ENCODE results near the gene REC8. TPM values are rescaled to one million over a fixed set of nuclear protein-coding genes. Genes with fewer than 3 reads are reported as not detected.

The REC8 gene
- total and polyA plus RNA-seq, 2 of the 13 experiments (the other 11 are each of a cell fraction or from before 2014, with no cell fraction given): 3.4 to 14.7 TPM

DNA sequence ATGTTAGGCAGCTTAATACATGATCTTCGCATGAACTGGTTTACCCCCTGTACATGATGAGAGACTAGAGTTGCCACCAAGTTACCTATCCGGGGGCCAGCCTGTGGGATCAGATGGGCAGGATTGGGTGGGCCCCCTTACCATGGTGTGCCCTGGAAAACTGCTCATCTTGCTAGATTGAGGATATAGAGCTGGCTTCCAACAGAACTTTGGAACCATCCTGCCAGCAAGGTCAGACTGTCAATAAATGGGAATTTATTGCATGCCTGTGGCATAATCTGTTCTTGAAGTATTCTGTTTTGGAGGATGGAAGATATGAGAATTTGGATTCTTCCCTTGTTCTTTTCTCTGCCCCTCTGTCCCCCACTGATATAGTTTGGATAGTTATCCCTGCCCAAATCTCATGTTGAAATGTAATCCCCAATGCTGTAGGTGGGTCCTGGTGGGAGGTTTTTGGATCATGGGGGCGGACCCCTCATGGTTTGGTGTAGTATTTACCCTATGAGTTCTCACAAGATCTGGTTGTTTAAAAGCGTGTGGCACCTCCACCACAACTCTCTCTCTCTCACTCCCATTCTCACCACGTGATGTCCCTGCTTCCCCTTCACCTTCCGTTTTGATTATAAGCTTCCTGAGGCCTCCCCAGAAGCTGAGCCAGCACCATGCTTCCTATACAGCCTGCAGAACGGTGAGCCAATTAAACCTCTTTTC lies 27.1 kb downstream of the REC8 start:
- no peak for DNase-seq (ENCODE audit: low spot score)
- ChIA-PET POLR2A (interaction anchor here (1.0 to 4.7 kb wide), 9 partner anchors 8 to 101 kb away, joined by 3 to 44 read pairs (median 5); partner anchors contain the start of genes CHMP4A, DCAF11, DHRS1 and EMC9), CTCF (ENCODE audit: low intra/inter-chr PET ratio, low total read pairs) (interaction anchor here (0.6 kb wide), 1 partner anchor 153 kb away, joined by 3 read pairs; no protein-coding TSS in a partner anchor)
- Histone ChIP-seq H2AFZ (ENCODE audit: low read length) (no peak overlapping the region), H4K20me1 (ENCODE audit: insufficient read depth, low read length) (no peaks in the 10 kb centered on the region), H3K9ac (ENCODE audit: insufficient read depth, low read depth, low read length) (peak overlapping the region; percentile 29; the same call in 1 of the 2 replicates), H3K9me3 (ENCODE audit: low read length) (no peaks in the 10 kb centered on the region), H3K27ac (ENCODE audit: extremely low read length, insufficient read depth, low read length) (peak overlapping the region; percentile 26), H3K79me2 (ENCODE audit: insufficient read depth, low read length) (peaks cover 33% of the 10 kb centered on the region), H3K4me3 (replicated peaks in 1 of 3; ENCODE audit: insufficient read depth in 1 of 3, low read depth in 2 of 3, low read length in 3 of 3) (no peak overlapping the region), H3K4me1 (ENCODE audit: insufficient read depth, low read length) (peaks cover 45% of the 10 kb centered on the region), H3K27me3 (ENCODE audit: control insufficient read depth in 1 of 2, insufficient read depth in 2 of 2, low read length in 2 of 2) (no peaks in the 10 kb centered on the region; a peak in 1 of 5 replicates), H3K4me2 (ENCODE audit: low read depth, low read length) (peak overlapping the region; percentile 35), H3K36me3 (replicated peaks in 1 of 2; ENCODE audit: control insufficient read depth in 1 of 2, insufficient read depth in 2 of 2, low read length in 2 of 2) (peaks cover 6% of the 10 kb centered on the region in 2 experiments; a peak in 2 of 5 replicates)
- ATAC-seq: no peak
- intact Hi-C loops (cut with micrococcal nuclease; ENCODE audit: unreplicated experiment): no loop called here
- in situ Hi-C loops (cut with HindIII; ENCODE audit: extremely low pct_ligation_motif_present, low pct_unique_long_range_greater_than_20kb): no loop called here
- 92% methylated on average over 7 of the region's 7 CpGs for WGBS (ENCODE audit: low lambda C conversion rate)
- BruUV-seq (replicated peaks): no TSS peak
- FAIRE-seq: no peak
- TF ChIP-seq, protein P1, sequence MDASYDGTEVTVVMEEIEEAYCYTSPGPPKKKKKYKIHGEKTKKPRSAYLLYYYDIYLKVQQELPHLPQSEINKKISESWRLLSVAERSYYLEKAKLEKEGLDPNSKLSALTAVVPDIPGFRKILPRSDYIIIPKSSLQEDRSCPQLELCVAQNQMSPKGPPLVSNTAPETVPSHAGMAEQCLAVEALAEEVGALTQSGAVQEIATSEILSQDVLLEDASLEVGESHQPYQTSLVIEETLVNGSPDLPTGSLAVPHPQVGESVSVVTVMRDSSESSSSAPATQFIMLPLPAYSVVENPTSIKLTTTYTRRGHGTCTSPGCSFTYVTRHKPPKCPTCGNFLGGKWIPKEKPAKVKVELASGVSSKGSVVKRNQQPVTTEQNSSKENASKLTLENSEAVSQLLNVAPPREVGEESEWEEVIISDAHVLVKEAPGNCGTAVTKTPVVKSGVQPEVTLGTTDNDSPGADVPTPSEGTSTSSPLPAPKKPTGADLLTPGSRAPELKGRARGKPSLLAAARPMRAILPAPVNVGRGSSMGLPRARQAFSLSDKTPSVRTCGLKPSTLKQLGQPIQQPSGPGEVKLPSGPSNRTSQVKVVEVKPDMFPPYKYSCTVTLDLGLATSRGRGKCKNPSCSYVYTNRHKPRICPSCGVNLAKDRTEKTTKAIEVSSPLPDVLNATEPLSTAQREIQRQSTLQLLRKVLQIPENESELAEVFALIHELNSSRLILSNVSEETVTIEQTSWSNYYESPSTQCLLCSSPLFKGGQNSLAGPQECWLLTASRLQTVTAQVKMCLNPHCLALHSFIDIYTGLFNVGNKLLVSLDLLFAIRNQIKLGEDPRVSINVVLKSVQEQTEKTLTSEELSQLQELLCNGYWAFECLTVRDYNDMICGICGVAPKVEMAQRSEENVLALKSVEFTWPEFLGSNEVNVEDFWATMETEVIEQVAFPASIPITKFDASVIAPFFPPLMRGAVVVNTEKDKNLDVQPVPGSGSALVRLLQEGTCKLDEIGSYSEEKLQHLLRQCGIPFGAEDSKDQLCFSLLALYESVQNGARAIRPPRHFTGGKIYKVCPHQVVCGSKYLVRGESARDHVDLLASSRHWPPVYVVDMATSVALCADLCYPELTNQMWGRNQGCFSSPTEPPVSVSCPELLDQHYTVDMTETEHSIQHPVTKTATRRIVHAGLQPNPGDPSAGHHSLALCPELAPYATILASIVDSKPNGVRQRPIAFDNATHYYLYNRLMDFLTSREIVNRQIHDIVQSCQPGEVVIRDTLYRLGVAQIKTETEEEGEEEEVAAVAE (CRISPR knock-in tag; IDR thresholded peaks at IDR 0.05; ENCODE audit: borderline replicate concordance): 0 out of 2 replicates have a peak, but pooled peaks have one; percentile 22
- no peak for TF ChIP-seq ZNF629 (CRISPR knock-in tag; conservative IDR thresholded peaks at IDR 0.05)
- TF ChIP-seq ZNF772 (CRISPR knock-in tag; IDR thresholded peaks at IDR 0.05): 0 out of 2 replicates have a peak, but pooled peaks have one; percentile 20
- TF ChIP-seq ZNF230 (CRISPR knock-in tag; IDR thresholded peaks at IDR 0.05): 0 out of 2 replicates have a peak, but pooled peaks have one; percentile 25
- TF ChIP-seq, protein P2, sequence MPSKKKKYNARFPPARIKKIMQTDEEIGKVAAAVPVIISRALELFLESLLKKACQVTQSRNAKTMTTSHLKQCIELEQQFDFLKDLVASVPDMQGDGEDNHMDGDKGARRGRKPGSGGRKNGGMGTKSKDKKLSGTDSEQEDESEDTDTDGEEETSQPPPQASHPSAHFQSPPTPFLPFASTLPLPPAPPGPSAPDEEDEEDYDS (CRISPR knock-in tag; IDR thresholded peaks at IDR 0.05): 0 out of 2 replicates have a peak, but pooled peaks have one; percentile 31
- TF ChIP-seq NAIF1 (CRISPR knock-in tag; IDR thresholded peaks at IDR 0.05; ENCODE audit: borderline replicate concordance): no peak
- peak; percentile 58 for TF ChIP-seq HNF4A (CRISPR knock-in tag; IDR thresholded peaks at IDR 0.05)
- peak; percentile 5; the same call in 1 of the 2 replicates for TF ChIP-seq ZNF235 (CRISPR knock-in tag; IDR thresholded peaks at IDR 0.05; ENCODE audit: borderline replicate concordance)
- TF ChIP-seq ZNF766 (CRISPR knock-in tag; IDR thresholded peaks at IDR 0.05; ENCODE audit: borderline replicate concordance): peak; percentile 42; the same call in 1 of the 2 replicates
- 0 out of 2 replicates have a peak, but pooled peaks have one; percentile 52 for TF ChIP-seq AKAP8 (CRISPR knock-in tag; IDR thresholded peaks at IDR 0.05)
- TF ChIP-seq, protein P3, sequence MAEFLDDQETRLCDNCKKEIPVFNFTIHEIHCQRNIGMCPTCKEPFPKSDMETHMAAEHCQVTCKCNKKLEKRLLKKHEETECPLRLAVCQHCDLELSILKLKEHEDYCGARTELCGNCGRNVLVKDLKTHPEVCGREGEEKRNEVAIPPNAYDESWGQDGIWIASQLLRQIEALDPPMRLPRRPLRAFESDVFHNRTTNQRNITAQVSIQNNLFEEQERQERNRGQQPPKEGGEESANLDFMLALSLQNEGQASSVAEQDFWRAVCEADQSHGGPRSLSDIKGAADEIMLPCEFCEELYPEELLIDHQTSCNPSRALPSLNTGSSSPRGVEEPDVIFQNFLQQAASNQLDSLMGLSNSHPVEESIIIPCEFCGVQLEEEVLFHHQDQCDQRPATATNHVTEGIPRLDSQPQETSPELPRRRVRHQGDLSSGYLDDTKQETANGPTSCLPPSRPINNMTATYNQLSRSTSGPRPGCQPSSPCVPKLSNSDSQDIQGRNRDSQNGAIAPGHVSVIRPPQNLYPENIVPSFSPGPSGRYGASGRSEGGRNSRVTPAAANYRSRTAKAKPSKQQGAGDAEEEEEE (CRISPR knock-in tag; IDR thresholded peaks at IDR 0.05; ENCODE audit: borderline replicate concordance): no peak
- 0 out of 2 replicates have a peak, but pooled peaks have one; percentile 28 for TF ChIP-seq ZNF788 (CRISPR knock-in tag; IDR thresholded peaks at IDR 0.05; ENCODE audit: borderline replicate concordance)
- TF ChIP-seq RBM22 (optimal IDR thresholded peaks at IDR 0.05; ENCODE audit: low read length): peak; percentile 20
- peak; percentile 39; the same call in 1 of the 2 replicates for TF ChIP-seq SALL1 (CRISPR knock-in tag; IDR thresholded peaks at IDR 0.05)
- no peak for TF ChIP-seq ZNF556 (CRISPR knock-in tag; IDR thresholded peaks at IDR 0.05; ENCODE audit: borderline replicate concordance)
- TF ChIP-seq ZNF430 (CRISPR knock-in tag; IDR thresholded peaks at IDR 0.05): 0 out of 2 replicates have a peak, but pooled peaks have one; percentile 17
- 0 out of 2 replicates have a peak, but pooled peaks have one; percentile 34 for TF ChIP-seq ATF7-NPFF (CRISPR knock-in tag; IDR thresholded peaks at IDR 0.05; ENCODE audit: low read depth)

All from HepG2 (cell line).